ENCODE results near the gene SMARCA2.

The SMARCA2 gene

GRCh38 chr9:2085716-2086115 is 70.6 kb downstream of the SMARCA2 start:
- TF ChIP-seq, protein P1, sequence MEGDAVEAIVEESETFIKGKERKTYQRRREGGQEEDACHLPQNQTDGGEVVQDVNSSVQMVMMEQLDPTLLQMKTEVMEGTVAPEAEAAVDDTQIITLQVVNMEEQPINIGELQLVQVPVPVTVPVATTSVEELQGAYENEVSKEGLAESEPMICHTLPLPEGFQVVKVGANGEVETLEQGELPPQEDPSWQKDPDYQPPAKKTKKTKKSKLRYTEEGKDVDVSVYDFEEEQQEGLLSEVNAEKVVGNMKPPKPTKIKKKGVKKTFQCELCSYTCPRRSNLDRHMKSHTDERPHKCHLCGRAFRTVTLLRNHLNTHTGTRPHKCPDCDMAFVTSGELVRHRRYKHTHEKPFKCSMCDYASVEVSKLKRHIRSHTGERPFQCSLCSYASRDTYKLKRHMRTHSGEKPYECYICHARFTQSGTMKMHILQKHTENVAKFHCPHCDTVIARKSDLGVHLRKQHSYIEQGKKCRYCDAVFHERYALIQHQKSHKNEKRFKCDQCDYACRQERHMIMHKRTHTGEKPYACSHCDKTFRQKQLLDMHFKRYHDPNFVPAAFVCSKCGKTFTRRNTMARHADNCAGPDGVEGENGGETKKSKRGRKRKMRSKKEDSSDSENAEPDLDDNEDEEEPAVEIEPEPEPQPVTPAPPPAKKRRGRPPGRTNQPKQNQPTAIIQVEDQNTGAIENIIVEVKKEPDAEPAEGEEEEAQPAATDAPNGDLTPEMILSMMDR (IDR thresholded peaks at IDR 0.05; ENCODE audit: borderline replicate concordance, insufficient read depth, low read depth, low read length), result no peak
- H3K4me3 ChIP-seq (ENCODE audit: low read depth, low read length), result no peak overlapping the region

DNA sequence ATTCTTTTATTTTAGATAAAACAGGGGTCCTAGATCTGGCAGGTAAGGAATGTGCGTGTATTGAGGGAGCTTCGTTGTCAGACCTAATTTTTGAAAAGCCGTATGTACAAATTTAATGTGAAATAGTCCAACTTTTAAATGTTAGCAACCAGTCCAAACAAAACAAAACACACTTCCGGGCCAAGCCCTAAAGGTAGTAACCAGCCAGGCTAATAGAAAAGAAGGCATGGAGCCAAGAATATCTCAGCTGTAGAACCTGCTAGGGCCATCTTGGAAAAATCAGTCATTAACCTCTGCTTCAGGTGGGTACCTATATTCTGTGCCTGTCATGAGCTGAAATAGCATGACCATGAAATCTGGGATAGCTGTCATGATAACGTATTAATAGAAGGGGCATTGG is 71.0 kb downstream of the SMARCA2 start:
- TF ChIP-seq, protein P1 (IDR thresholded peaks at IDR 0.05; ENCODE audit: borderline replicate concordance, insufficient read depth, low read depth, low read length), result no peak
- H3K4me3 ChIP-seq (ENCODE audit: low read depth, low read length), result no peak overlapping the region

GRCh38 chr9:2086971-2087370 is 71.8 kb downstream of the SMARCA2 start:
- H3K4me3 ChIP-seq (ENCODE audit: low read depth, low read length), result no peak overlapping the region
- TF ChIP-seq, protein P1 (IDR thresholded peaks at IDR 0.05; ENCODE audit: borderline replicate concordance, insufficient read depth, low read depth, low read length), result no peak

DNA sequence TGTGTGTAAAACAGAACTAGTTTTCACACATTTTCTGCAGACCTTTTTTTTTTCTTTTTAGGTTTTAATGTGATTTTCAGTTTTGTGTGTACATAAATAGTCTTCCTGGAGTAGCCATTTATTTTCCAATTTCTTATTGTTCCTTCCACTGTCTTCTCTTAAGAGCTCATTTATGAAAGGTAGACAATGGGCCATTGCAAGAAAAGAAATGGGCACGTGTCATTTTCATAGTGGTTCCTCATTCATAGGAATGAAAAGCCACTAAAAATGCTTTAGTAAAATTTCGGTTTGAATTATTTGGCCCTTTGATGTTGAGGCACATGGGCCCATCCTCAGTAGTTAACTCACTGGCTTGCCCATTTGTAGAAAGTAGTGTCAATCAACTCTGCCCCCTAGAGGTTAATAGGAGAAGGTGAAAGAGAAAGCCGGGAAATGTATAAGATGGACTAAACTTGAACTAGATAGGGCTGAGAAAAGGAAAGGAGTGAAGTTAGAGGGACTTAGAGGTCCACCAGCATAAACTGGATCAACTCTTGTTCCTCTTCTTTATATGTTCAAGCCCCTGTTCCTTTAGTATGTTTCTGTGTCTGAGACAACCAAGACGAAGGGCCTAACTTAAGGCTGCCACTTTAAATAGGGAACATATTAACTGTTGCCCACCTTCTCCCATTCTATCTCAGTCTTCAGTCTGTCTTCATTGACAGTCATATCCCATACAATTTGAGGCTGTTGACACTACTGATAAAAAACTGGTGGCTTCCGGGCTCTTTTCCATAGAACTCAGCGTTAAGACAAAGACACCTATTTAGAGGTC is 72.6 kb downstream of the SMARCA2 start:
- TF ChIP-seq, protein P1 (IDR thresholded peaks at IDR 0.05; ENCODE audit: borderline replicate concordance, insufficient read depth, low read depth, low read length), result peak; percentile 57
- H3K4me3 ChIP-seq (ENCODE audit: low read depth, low read length), result no peak overlapping the region

DNA sequence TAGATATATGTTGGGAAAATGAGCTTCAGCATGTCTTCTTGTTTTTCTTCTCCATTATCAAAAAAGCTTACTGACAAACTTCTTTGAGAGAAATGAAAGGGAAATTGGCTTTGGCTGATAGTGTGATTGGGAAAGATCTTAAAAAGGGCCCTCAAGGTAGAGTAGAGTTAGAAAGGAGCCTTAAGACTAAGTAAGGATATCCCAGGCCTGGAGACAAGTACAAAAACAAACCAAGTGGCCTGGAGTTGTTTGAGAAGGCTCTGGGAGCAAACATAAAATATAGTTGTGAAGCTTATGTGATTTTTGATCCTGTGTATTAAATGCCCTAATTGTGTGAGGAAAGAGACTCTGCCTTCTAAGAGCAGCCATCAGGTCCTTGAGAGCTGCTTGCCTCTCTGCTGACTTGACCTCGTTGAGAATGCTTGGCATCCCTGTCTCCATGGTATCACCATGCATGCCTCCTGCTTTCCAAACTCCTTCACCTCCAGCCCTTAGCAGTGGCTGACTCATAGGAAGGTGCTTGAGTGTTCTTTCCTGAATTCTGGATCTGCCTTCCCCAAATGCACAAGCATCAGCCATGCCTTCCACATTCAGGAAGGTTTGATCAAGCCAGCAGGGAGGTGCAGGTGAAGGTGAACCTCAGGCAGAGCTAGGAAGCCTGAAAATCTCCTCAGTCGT is 78.9 kb downstream of the SMARCA2 start:
- H3K4me3 ChIP-seq (ENCODE audit: low read depth, low read length), result no peak overlapping the region
- TF ChIP-seq, protein P1 (IDR thresholded peaks at IDR 0.05; ENCODE audit: borderline replicate concordance, insufficient read depth, low read depth, low read length), result no peak

DNA sequence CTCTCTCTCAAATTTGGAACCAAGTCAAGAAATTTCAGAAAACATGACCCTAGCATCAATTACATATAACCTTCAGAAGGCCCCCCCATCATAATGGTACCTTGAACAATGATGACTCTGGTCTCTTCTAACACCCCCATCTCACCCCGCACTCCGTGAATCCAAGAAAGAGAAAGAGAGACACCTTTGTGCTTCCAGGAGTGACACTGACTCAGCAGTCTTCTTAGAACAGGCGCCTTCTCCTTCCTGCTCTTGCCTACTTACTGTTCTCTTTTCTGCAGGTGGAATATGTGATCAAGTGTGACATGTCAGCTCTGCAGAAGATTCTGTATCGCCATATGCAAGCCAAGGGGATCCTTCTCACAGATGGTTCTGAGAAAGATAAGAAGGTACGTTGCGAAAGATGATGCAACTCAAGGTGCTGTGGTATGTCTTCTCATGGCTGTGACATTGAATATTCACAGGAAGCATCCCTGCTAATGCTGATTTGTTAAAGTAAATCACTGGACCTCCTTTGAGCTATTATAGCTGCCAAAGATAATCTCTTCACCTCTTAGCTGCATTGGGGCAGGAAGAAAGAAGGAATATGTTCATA is 81.3 kb downstream of the SMARCA2 start:
- H3K4me3 ChIP-seq (ENCODE audit: low read depth, low read length), result no peak overlapping the region
- TF ChIP-seq, protein P1 (IDR thresholded peaks at IDR 0.05; ENCODE audit: borderline replicate concordance, insufficient read depth, low read depth, low read length), result no peak
